ENCODE data around the gene PRR30.

- TF ChIP-seq ZNF16 (tag by site-specific recombination; IDR thresholded peaks at IDR 0.05; ENCODE audit: low read depth) = no peak
- TF ChIP-seq ZNF701 (tag by site-specific recombination; IDR thresholded peaks at IDR 0.05) = no peak
- no peak for TF ChIP-seq ZNF416 (tag by site-specific recombination; IDR thresholded peaks at IDR 0.05)
- no peak for TF ChIP-seq ZNF350 (tag by site-specific recombination; IDR thresholded peaks at IDR 0.05)
- TF ChIP-seq CTCF (tag by site-specific recombination; IDR thresholded peaks at IDR 0.05) = no peak
- TF ChIP-seq TCF7L2 (IDR thresholded peaks at IDR 0.05; ENCODE audit: borderline replicate concordance, low read depth, low read length) = no peak
- no peak for TF ChIP-seq ZNF121 (tag by site-specific recombination; IDR thresholded peaks at IDR 0.05)
- TF ChIP-seq ZNF561 (tag by site-specific recombination; IDR thresholded peaks at IDR 0.05; ENCODE audit: borderline replicate concordance) = no peak
- no peak for TF ChIP-seq ZNF513 (tag by site-specific recombination; IDR thresholded peaks at IDR 0.05)
- TF ChIP-seq ZNF239 (tag by site-specific recombination; IDR thresholded peaks at IDR 0.05) = no peak
- TF ChIP-seq SCRT1 (tag by site-specific recombination; IDR thresholded peaks at IDR 0.05; ENCODE audit: borderline replicate concordance) = no peak
- TF ChIP-seq TRIM28 (IDR thresholded peaks at IDR 0.05; ENCODE audit: borderline replicate concordance, low read length) = no peak
Observed at GRCh38 chr2:27125104-27125503, 14.1 kb downstream of the PRR30 start.
